ENCODE results near the gene S1PR4. TPM values are rescaled to one million over a fixed set of nuclear protein-coding genes. Genes with fewer than 3 reads are reported as not detected.

Gene S1PR4
- total and polyA plus RNA-seq, 2 donors (not counting 1 experiment from before 2014, with no cell fraction given) = not detected

GRCh38 chr19:3196064-3196932, 17.7 kb downstream of the S1PR4 start:
- Histone ChIP-seq H3K4me1 (ENCODE audit: control insufficient read depth, extremely low read depth, insufficient read depth, low read length) (no peaks in the 10 kb centered on the region), H3K4me2 (ENCODE audit: extremely low read depth, insufficient read depth, low read length) (no peak overlapping the region), H3K9ac (ENCODE audit: insufficient read depth, low read length) (no peak overlapping the region), H3K27me3 (ENCODE audit: control insufficient read depth, insufficient read depth, low read length) (no peaks in the 10 kb centered on the region), H3K79me2 (ENCODE audit: control insufficient read depth, insufficient read depth, low read length) (peaks cover 6% of the 10 kb centered on the region), H4K20me1 (ENCODE audit: control insufficient read depth, extremely low read depth, insufficient read depth, low read length) (no peaks in the 10 kb centered on the region), H2AFZ (ENCODE audit: low read length) (no peak overlapping the region), H3K9me3 (ENCODE audit: control insufficient read depth, insufficient read depth, low read depth, low read length) (no peaks in the 10 kb centered on the region), H3K27ac (ENCODE audit: insufficient read depth, low read length) (no peak overlapping the region), H3K4me3 (replicated peaks in 1 of 4; ENCODE audit: control extremely low read depth in 1 of 4, insufficient read depth in 1 of 4, low read depth in 3 of 4, low read length in 4 of 4) (no peak overlapping the region), H3K36me3 (ENCODE audit: control insufficient read depth, insufficient read depth, low read length) (peaks cover 10% of the 10 kb centered on the region)
- no peak for DNase-seq (ENCODE audit: low read depth in 2 of 2)
- TF ChIP-seq EZH2 (IDR thresholded peaks at IDR 0.05; ENCODE audit: low read length, missing control alignments) (no peak), CTCF (conservative IDR thresholded peaks at IDR 0.05 in 1 of 2, IDR thresholded peaks at IDR 0.05 in 1 of 2; ENCODE audit: low read depth in 1 of 2, low read length in 2 of 2) (no peak)

- Histone ChIP-seq H3K27ac (ENCODE audit: insufficient read depth, low read length) (no peak overlapping the region), H3K4me3 (replicated peaks in 1 of 4; ENCODE audit: control extremely low read depth in 1 of 4, insufficient read depth in 1 of 4, low read depth in 3 of 4, low read length in 4 of 4) (no peak overlapping the region), H3K9me3 (ENCODE audit: control insufficient read depth, insufficient read depth, low read depth, low read length) (no peaks in the 10 kb centered on the region), H3K4me2 (ENCODE audit: extremely low read depth, insufficient read depth, low read length) (no peak overlapping the region), H3K4me1 (ENCODE audit: control insufficient read depth, extremely low read depth, insufficient read depth, low read length) (no peaks in the 10 kb centered on the region), H3K27me3 (ENCODE audit: control insufficient read depth, insufficient read depth, low read length) (no peaks in the 10 kb centered on the region), H3K79me2 (ENCODE audit: control insufficient read depth, insufficient read depth, low read length) (peaks cover 2% of the 10 kb centered on the region), H3K9ac (ENCODE audit: insufficient read depth, low read length) (no peak overlapping the region), H4K20me1 (ENCODE audit: control insufficient read depth, extremely low read depth, insufficient read depth, low read length) (no peaks in the 10 kb centered on the region), H3K36me3 (ENCODE audit: control insufficient read depth, insufficient read depth, low read length) (peaks cover 10% of the 10 kb centered on the region), H2AFZ (ENCODE audit: low read length) (no peak overlapping the region)
- TF ChIP-seq EZH2 (IDR thresholded peaks at IDR 0.05; ENCODE audit: low read length, missing control alignments) (no peak), CTCF (conservative IDR thresholded peaks at IDR 0.05 in 1 of 2, IDR thresholded peaks at IDR 0.05 in 1 of 2; ENCODE audit: low read depth in 1 of 2, low read length in 2 of 2) (no peak)
- no peak for DNase-seq (ENCODE audit: low read depth in 2 of 2)
These were observed 18.3 kb downstream of the S1PR4 start for GRCh38 chr19:3196933-3197205.

- no peak overlapping the region for H3K4me3 ChIP-seq (replicated peaks in 1 of 4; ENCODE audit: control extremely low read depth in 1 of 4, insufficient read depth in 1 of 4, low read depth in 3 of 4, low read length in 4 of 4)
- TF ChIP-seq EZH2 (IDR thresholded peaks at IDR 0.05; ENCODE audit: low read length, missing control alignments) = no peak
- TF ChIP-seq CTCF (conservative IDR thresholded peaks at IDR 0.05 in 1 of 2, IDR thresholded peaks at IDR 0.05 in 1 of 2; ENCODE audit: low read depth in 1 of 2, low read length in 2 of 2) = no peak
- H3K27me3 ChIP-seq (ENCODE audit: control insufficient read depth, insufficient read depth, low read length) = no peaks in the 10 kb centered on the region
- H3K27ac ChIP-seq (ENCODE audit: insufficient read depth, low read length) = no peak overlapping the region
- no peak overlapping the region for H2AFZ ChIP-seq (ENCODE audit: low read length)
- no peak overlapping the region for H3K4me2 ChIP-seq (ENCODE audit: extremely low read depth, insufficient read depth, low read length)
- H4K20me1 ChIP-seq (ENCODE audit: control insufficient read depth, extremely low read depth, insufficient read depth, low read length) = no peaks in the 10 kb centered on the region
- no peak overlapping the region for H3K9ac ChIP-seq (ENCODE audit: insufficient read depth, low read length)
- no peaks in the 10 kb centered on the region for H3K9me3 ChIP-seq (ENCODE audit: control insufficient read depth, insufficient read depth, low read depth, low read length)
- DNase-seq (ENCODE audit: low read depth in 2 of 2) = no peak
- peaks cover 5% of the 10 kb centered on the region for H3K36me3 ChIP-seq (ENCODE audit: control insufficient read depth, insufficient read depth, low read length)
- no peaks in the 10 kb centered on the region for H3K79me2 ChIP-seq (ENCODE audit: control insufficient read depth, insufficient read depth, low read length)
- H3K4me1 ChIP-seq (ENCODE audit: control insufficient read depth, extremely low read depth, insufficient read depth, low read length) = no peaks in the 10 kb centered on the region
These were observed 20.5 kb downstream of the S1PR4 start for GRCh38 chr19:3198901-3199700.

All from fibroblast of lung (primary cell).